ENCODE measurements around the gene GAL3ST2.
"Not testable (repeated sequence)": the region's sequence is repeated elsewhere in the genome, so short reads cannot be mapped to it uniquely, and the experiment has no call there.

The GAL3ST2 gene

DNA sequence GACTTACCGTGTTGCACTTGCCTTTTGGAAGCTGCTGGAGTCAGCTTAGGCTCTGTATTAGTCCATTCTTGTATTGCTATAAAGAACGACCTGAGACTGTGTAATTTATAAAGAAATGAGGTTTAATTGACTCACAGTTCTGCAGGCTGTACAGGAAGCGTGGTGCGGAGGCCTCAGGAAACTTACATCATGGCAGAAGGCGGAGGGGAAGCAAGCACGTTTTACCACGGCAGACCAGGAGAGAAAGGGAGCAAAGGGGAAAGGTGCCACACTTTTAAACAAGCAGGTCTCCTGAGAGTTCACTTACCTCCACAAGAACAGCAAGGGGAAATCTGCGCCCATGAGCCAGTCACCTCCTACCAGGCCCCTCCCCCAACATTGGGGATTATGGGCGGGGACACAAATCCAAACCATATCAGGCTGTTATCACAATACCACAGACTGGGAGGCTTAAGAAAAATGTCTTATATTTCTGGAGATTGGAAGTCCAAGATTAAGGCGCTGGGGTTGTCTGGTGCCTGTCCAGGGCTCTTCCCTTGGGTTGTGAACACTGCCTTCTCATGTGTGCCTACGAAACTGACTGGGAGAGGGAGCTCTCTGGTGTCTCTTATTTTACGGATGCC lies 45.8 kb upstream of the GAL3ST2 start:
- Histone ChIP-seq H2AFZ (no peak overlapping the region), H3K9me3 (ENCODE audit: control insufficient read depth, low read length) (no peaks in the 10 kb centered on the region), H3K4me2 (ENCODE audit: low read length) (no peak overlapping the region), H3K27me3 (ENCODE audit: control insufficient read depth, insufficient read depth, low read length) (no peaks in the 10 kb centered on the region), H3K9ac (no peak overlapping the region), H3K79me2 (no peaks in the 10 kb centered on the region), H3K4me1 (no peaks in the 10 kb centered on the region), H3K4me3 (ENCODE audit: low read depth, low read length) (no peak overlapping the region), H3K27ac (no peak overlapping the region), H3K36me3 (ENCODE audit: control insufficient read depth, insufficient read depth, low read length) (no peaks in the 10 kb centered on the region)
- no peak for TF ChIP-seq CTCF (IDR thresholded peaks at IDR 0.05)

DNA sequence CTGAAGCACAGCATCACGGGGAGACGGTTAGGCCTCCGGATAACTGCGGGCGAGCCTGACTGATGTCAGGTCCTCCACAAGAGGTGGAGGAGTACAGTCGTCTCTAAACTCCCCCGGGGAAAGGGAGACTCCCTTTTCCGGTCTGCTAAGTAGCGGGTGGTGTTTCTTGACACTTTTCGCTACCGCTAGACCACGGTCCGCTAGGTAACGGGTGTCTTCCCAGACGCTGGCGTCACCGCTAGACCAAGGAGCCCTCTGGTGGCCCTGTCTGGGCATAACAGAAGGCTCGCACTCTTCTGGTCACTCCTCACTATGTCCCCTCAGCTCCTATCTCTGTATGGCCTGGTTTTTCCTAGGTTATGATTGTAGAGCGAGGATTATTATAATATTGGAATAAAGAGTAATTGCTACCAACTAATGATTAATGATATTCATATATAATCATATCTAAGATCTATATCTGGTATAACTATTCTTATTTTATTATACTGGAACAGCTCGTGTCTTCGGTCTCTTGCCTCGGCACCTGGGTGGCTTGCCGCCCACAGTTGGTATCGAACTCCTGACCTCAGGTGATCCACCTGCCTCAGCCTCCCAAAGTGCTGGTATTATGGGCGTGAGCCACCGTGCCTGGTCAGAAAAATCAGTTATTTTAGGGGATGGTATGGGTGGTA lies 44.0 kb upstream of the GAL3ST2 start:
- not testable (repeated sequence) for H3K4me1 ChIP-seq; H3K36me3 ChIP-seq (ENCODE audit: control insufficient read depth, insufficient read depth, low read length); H3K9me3 ChIP-seq (ENCODE audit: control insufficient read depth, low read length); H3K79me2 ChIP-seq; H3K9ac ChIP-seq; H3K4me2 ChIP-seq (ENCODE audit: low read length); H3K4me3 ChIP-seq (ENCODE audit: low read depth, low read length); H3K27ac ChIP-seq; H3K27me3 ChIP-seq (ENCODE audit: control insufficient read depth, insufficient read depth, low read length)
- peak; percentile 67 for TF ChIP-seq CTCF (IDR thresholded peaks at IDR 0.05)
- peak overlapping the region; percentile 53 for H2AFZ ChIP-seq

DNA sequence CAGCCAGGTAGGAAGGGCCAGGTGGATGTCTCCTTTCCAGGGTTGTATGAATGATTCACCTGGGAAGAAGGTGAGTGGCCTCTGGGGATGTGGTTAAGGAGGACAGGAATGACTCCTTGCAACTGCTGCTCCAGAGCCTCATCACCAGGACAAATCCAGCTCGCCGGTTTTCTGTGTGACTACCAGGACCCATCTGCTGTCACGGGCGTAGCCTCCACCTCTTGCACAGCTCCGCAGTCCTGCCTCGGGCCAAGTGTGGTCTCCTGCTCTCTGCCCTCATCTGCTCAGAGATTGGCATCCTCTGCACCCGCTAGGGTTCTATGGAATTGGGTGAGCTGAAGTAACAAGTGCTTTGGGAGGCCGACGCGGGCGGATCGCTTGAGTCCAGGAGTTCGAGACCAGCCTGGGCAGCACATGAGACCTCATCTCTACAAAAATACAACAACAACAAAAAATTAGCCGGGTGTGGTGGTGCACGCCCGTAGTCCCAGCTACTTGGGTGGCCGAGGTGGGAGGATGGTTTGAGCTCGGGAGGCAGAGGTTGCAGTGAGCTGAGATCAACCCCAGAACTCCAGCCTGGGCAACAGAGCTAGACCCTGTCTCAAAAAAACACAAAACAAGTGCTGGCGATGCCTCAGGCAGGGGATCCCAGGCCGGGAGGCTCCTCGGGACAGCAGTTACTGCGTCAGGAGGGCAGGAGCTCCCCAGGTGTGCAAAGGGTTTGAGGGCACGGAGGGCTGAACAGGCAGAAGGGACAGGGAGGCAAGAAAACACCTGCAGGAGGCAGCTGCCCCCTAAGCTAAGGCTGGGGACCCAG lies 43.0 kb upstream of the GAL3ST2 start:
- Histone ChIP-seq H3K4me1 (no peaks in the 10 kb centered on the region), H3K27ac (peak overlapping the region; percentile 20), H3K27me3 (ENCODE audit: control insufficient read depth, insufficient read depth, low read length) (no peaks in the 10 kb centered on the region), H3K9ac (no peak overlapping the region), H3K4me2 (ENCODE audit: low read length) (peak overlapping the region; percentile 55), H3K4me3 (ENCODE audit: low read depth, low read length) (peak overlapping the region; percentile 39), H2AFZ (peak overlapping the region; percentile 90), H3K79me2 (peaks cover 6% of the 10 kb centered on the region), H3K9me3 (ENCODE audit: control insufficient read depth, low read length) (no peaks in the 10 kb centered on the region), H3K36me3 (ENCODE audit: control insufficient read depth, insufficient read depth, low read length) (no peaks in the 10 kb centered on the region)
- no peak for TF ChIP-seq CTCF (IDR thresholded peaks at IDR 0.05)

DNA sequence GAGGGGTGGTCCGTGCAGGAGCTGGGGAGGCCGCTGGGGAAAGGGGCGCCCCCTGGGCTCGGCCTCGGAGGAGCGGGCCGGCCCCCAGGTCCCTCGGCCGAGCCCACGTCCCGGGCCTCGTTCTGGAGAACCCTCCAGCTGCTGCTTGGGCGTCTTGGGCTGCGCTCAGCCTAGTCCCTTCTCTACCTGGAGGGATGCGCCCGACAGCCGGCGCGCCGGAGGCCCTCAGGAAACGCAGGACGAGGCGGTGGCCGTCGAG lies 42.5 kb upstream of the GAL3ST2 start:
- TF ChIP-seq CTCF (IDR thresholded peaks at IDR 0.05), result no peak
- H3K27me3 ChIP-seq (ENCODE audit: control insufficient read depth, insufficient read depth, low read length), result no peaks in the 10 kb centered on the region
- peaks cover 6% of the 10 kb centered on the region for H3K79me2 ChIP-seq
- no peaks in the 10 kb centered on the region for H3K36me3 ChIP-seq (ENCODE audit: control insufficient read depth, insufficient read depth, low read length)
- H2AFZ ChIP-seq, result peak overlapping the region; percentile 90
- peak overlapping the region; percentile 20 for H3K27ac ChIP-seq
- no peaks in the 10 kb centered on the region for H3K4me1 ChIP-seq
- no peaks in the 10 kb centered on the region for H3K9me3 ChIP-seq (ENCODE audit: control insufficient read depth, low read length)
- H3K9ac ChIP-seq, result no peak overlapping the region
- peak overlapping the region; percentile 55 for H3K4me2 ChIP-seq (ENCODE audit: low read length)
- peak overlapping the region; percentile 39 for H3K4me3 ChIP-seq (ENCODE audit: low read depth, low read length)

Data from parathyroid adenoma (tissue), 2 donors.